Measurements from ENCODE around the gene GRHL1.

GRCh38 chr2:9951522-9952285 lies at the start of gene GRHL1:
- TF ChIP-seq CTCF (IDR thresholded peaks at IDR 0.05; ENCODE audit: low read length) (no peak), EZH2 (optimal IDR thresholded peaks at IDR 0.05; ENCODE audit: low read depth, low read length) (no peak), EZH2phosphoT487 (IDR thresholded peaks at IDR 0.05; ENCODE audit: low read length) (no peak)
